EH (cell line): ENCODE results near the gene DBF4.
"Not testable (repeated sequence)": the region's sequence is repeated elsewhere in the genome, so short reads cannot be mapped to it uniquely, and the experiment has no call there.

Source experiments
- DNase-seq: peaks from one replicate; pipeline ENCODE4 v3.0.0-alpha.2; 2015; ENCODE audit warnings: low read depth

DBF4 gene

GRCh38 chr7:87882151-87882937 lies 6.1 kb downstream of the DBF4 start:
- DNase-seq = no peak

- DNase-seq = no peak
Measured at GRCh38 chr7:87885018-87885417, 8.7 kb downstream of the DBF4 start.

GRCh38 chr7:87886875-87887274 lies 10.6 kb downstream of the DBF4 start:
- DNase-seq = peak; percentile 59

- DNase-seq = no peak
Measured at GRCh38 chr7:87895363-87895762, 19.1 kb downstream of the DBF4 start.

GRCh38 chr7:87899255-87899654 lies 23.0 kb downstream of the DBF4 start:
- DNase-seq = no peak

- peak; percentile 40 for DNase-seq
Measured at GRCh38 chr7:87907136-87907906, 31.0 kb downstream of the DBF4 start.

- not testable (repeated sequence) for DNase-seq
Measured at GRCh38 chr7:87908814-87909213, 32.5 kb downstream of the DBF4 start.

GRCh38 chr7:87912121-87912520 lies 35.8 kb downstream of the DBF4 start:
- no peak for DNase-seq

- no peak for DNase-seq
Measured at GRCh38 chr7:87918740-87919139, 42.4 kb downstream of the DBF4 start.

- no peak for DNase-seq
Measured at GRCh38 chr7:87919875-87920274, 43.6 kb downstream of the DBF4 start.

- DNase-seq = no peak
Measured at GRCh38 chr7:87920578-87920977, 44.3 kb downstream of the DBF4 start.

- DNase-seq = not testable (repeated sequence)
Measured at GRCh38 chr7:87922759-87923395, 46.6 kb downstream of the DBF4 start.

GRCh38 chr7:87926581-87927461 lies 50.5 kb downstream of the DBF4 start:
- DNase-seq = no peak

GRCh38 chr7:87933605-87933952 lies 57.3 kb downstream of the DBF4 start:
- DNase-seq = no peak

GRCh38 chr7:87933953-87934698 lies 57.8 kb downstream of the DBF4 start, which contains the start of gene ADAM22:
TSS of gene ADAM22 (plus strand) at chr7:87934251. CDS start at chr7:87934466, 215 bp downstream.
- peak; percentile 81 for DNase-seq

GRCh38 chr7:87934699-87935383 lies 58.5 kb downstream of the DBF4 start:
- peak; percentile 21 for DNase-seq

- no peak for DNase-seq
Measured at GRCh38 chr7:87935384-87935706, 59.1 kb downstream of the DBF4 start.

- no peak for DNase-seq
Measured at GRCh38 chr7:87941138-87941537, 64.8 kb downstream of the DBF4 start.

GRCh38 chr7:87944547-87944946 lies 68.3 kb downstream of the DBF4 start:
- DNase-seq = no peak

GRCh38 chr7:87945926-87946325 lies 69.6 kb downstream of the DBF4 start:
- not testable (repeated sequence) for DNase-seq

GRCh38 chr7:87948371-87948770 lies 72.1 kb downstream of the DBF4 start:
- no peak for DNase-seq
